Activated naive CD8-positive, alpha-beta T cell treated with anti-CD3 and anti-CD28 coated beads for 36 hours (primary cell): ENCODE results near the gene CAPRIN1. TPM values are rescaled to one million over a fixed set of nuclear protein-coding genes. Genes with fewer than 3 reads are reported as not detected.

Experiments
- DNase-seq: peaks from one replicate; pipeline ENCODE4 v3.0.0; 2021
- H3K27ac Mint-ChIP-seq: one replicate; pipeline ENCODE4 v1.8.0; 2022; ENCODE audit warnings: mild to moderate bottlenecking, moderate library complexity, mixed read lengths
- H3K27me3 Mint-ChIP-seq: one replicate; pipeline ENCODE4 v1.8.0; 2022; ENCODE audit warnings: mild to moderate bottlenecking, mixed read lengths
- H3K36me3 Mint-ChIP-seq: one replicate; pipeline ENCODE4 v1.8.0; 2021; ENCODE audit warnings: mild to moderate bottlenecking, mixed read lengths
- H3K4me1 Mint-ChIP-seq: one replicate; pipeline ENCODE4 v1.8.0; 2021; ENCODE audit warnings: mixed read lengths
- H3K4me3 Mint-ChIP-seq: one replicate; pipeline ENCODE4 v1.8.0; 2022; ENCODE audit warnings: mild to moderate bottlenecking, moderate library complexity, mixed read lengths
- H3K9me3 Mint-ChIP-seq: one replicate; pipeline ENCODE4 v1.8.0; 2022; ENCODE audit warnings: mixed read lengths
- total RNA-seq, 2 experiments: library from RNA; stranded (reverse); gene quantifications; one replicate each; pipeline ENCODE4 v1.2.3, GENCODE V29; 2021

The CAPRIN1 gene
- total RNA-seq, 2 experiments from 2014 or later, result 313 to 342 TPM

GRCh38 chr11:34136420-34136819 is 84.9 kb downstream of the CAPRIN1 start:
- DNase-seq, result no peak
- H3K4me3 Mint-ChIP-seq, result no peak overlapping the region
- peaks cover 6% of the 10 kb centered on the region for H3K4me1 Mint-ChIP-seq
- H3K27me3 Mint-ChIP-seq, result no peaks in the 10 kb centered on the region
- H3K27ac Mint-ChIP-seq, result no peak overlapping the region
- H3K9me3 Mint-ChIP-seq, result no peaks in the 10 kb centered on the region
- H3K36me3 Mint-ChIP-seq, result peaks cover 35% of the 10 kb centered on the region

- Mint-ChIP-seq H3K36me3 (peaks cover 38% of the 10 kb centered on the region), H3K9me3 (no peaks in the 10 kb centered on the region), H3K4me1 (peaks cover 6% of the 10 kb centered on the region)
These were observed 87.8 kb downstream of the CAPRIN1 start for GRCh38 chr11:34139346-34139745.

GRCh38 chr11:34140149-34140548 is 88.6 kb downstream of the CAPRIN1 start:
- Mint-ChIP-seq H3K27me3 (no peaks in the 10 kb centered on the region), H3K27ac (no peak overlapping the region), H3K9me3 (no peaks in the 10 kb centered on the region), H3K4me3 (no peak overlapping the region), H3K36me3 (peaks cover 35% of the 10 kb centered on the region), H3K4me1 (peaks cover 3% of the 10 kb centered on the region)
- no peak for DNase-seq

More at GRCh38 chr11:34139346-34139745, 87.8 kb downstream of the CAPRIN1 start:
- Mint-ChIP-seq H3K27me3 (no peaks in the 10 kb centered on the region), H3K27ac (no peak overlapping the region), H3K4me3 (no peak overlapping the region)
- DNase-seq, result no peak

GRCh38 chr11:34143048-34143447 is 91.5 kb downstream of the CAPRIN1 start:
- no peaks in the 10 kb centered on the region for H3K4me1 Mint-ChIP-seq
- DNase-seq, result no peak
- H3K27ac Mint-ChIP-seq, result no peak overlapping the region
- no peaks in the 10 kb centered on the region for H3K9me3 Mint-ChIP-seq
- peaks cover 21% of the 10 kb centered on the region for H3K36me3 Mint-ChIP-seq
- H3K4me3 Mint-ChIP-seq, result no peak overlapping the region
- H3K27me3 Mint-ChIP-seq, result no peaks in the 10 kb centered on the region

GRCh38 chr11:34145073-34145472 is 93.5 kb downstream of the CAPRIN1 start:
- no peak for DNase-seq
- Mint-ChIP-seq H3K4me1 (no peaks in the 10 kb centered on the region), H3K36me3 (peaks cover 16% of the 10 kb centered on the region), H3K4me3 (no peak overlapping the region), H3K9me3 (no peaks in the 10 kb centered on the region), H3K27ac (no peak overlapping the region), H3K27me3 (no peaks in the 10 kb centered on the region)

- Mint-ChIP-seq H3K27me3 (no peaks in the 10 kb centered on the region), H3K9me3 (no peaks in the 10 kb centered on the region), H3K4me1 (no peaks in the 10 kb centered on the region), H3K36me3 (peaks cover 16% of the 10 kb centered on the region), H3K27ac (no peak overlapping the region), H3K4me3 (no peak overlapping the region)
- DNase-seq, result no peak
These were observed 94.4 kb downstream of the CAPRIN1 start for GRCh38 chr11:34145847-34146381.

GRCh38 chr11:34146411-34146810 is 94.9 kb downstream of the CAPRIN1 start:
- H3K36me3 Mint-ChIP-seq, result peaks cover 14% of the 10 kb centered on the region
- no peak for DNase-seq
- H3K4me3 Mint-ChIP-seq, result no peak overlapping the region
- H3K27ac Mint-ChIP-seq, result no peak overlapping the region
- H3K9me3 Mint-ChIP-seq, result no peaks in the 10 kb centered on the region
- H3K27me3 Mint-ChIP-seq, result no peaks in the 10 kb centered on the region
- no peaks in the 10 kb centered on the region for H3K4me1 Mint-ChIP-seq

GRCh38 chr11:34146866-34147265 is 95.3 kb downstream of the CAPRIN1 start:
- Mint-ChIP-seq H3K27ac (no peak overlapping the region), H3K4me3 (no peak overlapping the region), H3K9me3 (no peaks in the 10 kb centered on the region), H3K4me1 (no peaks in the 10 kb centered on the region), H3K36me3 (peaks cover 11% of the 10 kb centered on the region), H3K27me3 (no peaks in the 10 kb centered on the region)
- no peak for DNase-seq

GRCh38 chr11:34147581-34147980 is 96.0 kb downstream of the CAPRIN1 start:
- H3K4me1 Mint-ChIP-seq, result no peaks in the 10 kb centered on the region
- peaks cover 10% of the 10 kb centered on the region for H3K36me3 Mint-ChIP-seq
- H3K27ac Mint-ChIP-seq, result no peak overlapping the region
- no peak overlapping the region for H3K4me3 Mint-ChIP-seq
- DNase-seq, result no peak
- no peaks in the 10 kb centered on the region for H3K9me3 Mint-ChIP-seq
- no peaks in the 10 kb centered on the region for H3K27me3 Mint-ChIP-seq

- no peak overlapping the region for H3K27ac Mint-ChIP-seq
- no peaks in the 10 kb centered on the region for H3K9me3 Mint-ChIP-seq
- H3K36me3 Mint-ChIP-seq, result peaks cover 7% of the 10 kb centered on the region
- H3K27me3 Mint-ChIP-seq, result no peaks in the 10 kb centered on the region
- H3K4me3 Mint-ChIP-seq, result no peak overlapping the region
- DNase-seq, result no peak
- no peaks in the 10 kb centered on the region for H3K4me1 Mint-ChIP-seq
These were observed 97.1 kb downstream of the CAPRIN1 start for GRCh38 chr11:34148504-34149165.

GRCh38 chr11:34149274-34149673 is 97.7 kb downstream of the CAPRIN1 start:
- Mint-ChIP-seq H3K27me3 (no peaks in the 10 kb centered on the region), H3K4me1 (no peaks in the 10 kb centered on the region), H3K27ac (no peak overlapping the region), H3K4me3 (no peak overlapping the region), H3K36me3 (peaks cover 7% of the 10 kb centered on the region), H3K9me3 (no peaks in the 10 kb centered on the region)
- DNase-seq, result no peak

GRCh38 chr11:34149786-34150185 is 98.3 kb downstream of the CAPRIN1 start:
- Mint-ChIP-seq H3K27ac (no peak overlapping the region), H3K9me3 (no peaks in the 10 kb centered on the region), H3K36me3 (peaks cover 7% of the 10 kb centered on the region), H3K4me1 (no peaks in the 10 kb centered on the region), H3K4me3 (no peak overlapping the region), H3K27me3 (no peaks in the 10 kb centered on the region)
- DNase-seq, result no peak

- no peak overlapping the region for H3K27ac Mint-ChIP-seq
- H3K4me3 Mint-ChIP-seq, result no peak overlapping the region
- no peaks in the 10 kb centered on the region for H3K4me1 Mint-ChIP-seq
- no peaks in the 10 kb centered on the region for H3K27me3 Mint-ChIP-seq
- no peak for DNase-seq
- peaks cover 7% of the 10 kb centered on the region for H3K36me3 Mint-ChIP-seq
- H3K9me3 Mint-ChIP-seq, result no peaks in the 10 kb centered on the region
These were observed 99.1 kb downstream of the CAPRIN1 start for GRCh38 chr11:34150494-34151151.
